Measurements from ENCODE around the gene SDK2. TPM values are rescaled to one million over a fixed set of nuclear protein-coding genes. Genes with fewer than 3 reads are reported as not detected.

Gene SDK2
- total and polyA plus RNA-seq, 8 donors = 0.04 to 0.31 (median 0.17) TPM

DNA sequence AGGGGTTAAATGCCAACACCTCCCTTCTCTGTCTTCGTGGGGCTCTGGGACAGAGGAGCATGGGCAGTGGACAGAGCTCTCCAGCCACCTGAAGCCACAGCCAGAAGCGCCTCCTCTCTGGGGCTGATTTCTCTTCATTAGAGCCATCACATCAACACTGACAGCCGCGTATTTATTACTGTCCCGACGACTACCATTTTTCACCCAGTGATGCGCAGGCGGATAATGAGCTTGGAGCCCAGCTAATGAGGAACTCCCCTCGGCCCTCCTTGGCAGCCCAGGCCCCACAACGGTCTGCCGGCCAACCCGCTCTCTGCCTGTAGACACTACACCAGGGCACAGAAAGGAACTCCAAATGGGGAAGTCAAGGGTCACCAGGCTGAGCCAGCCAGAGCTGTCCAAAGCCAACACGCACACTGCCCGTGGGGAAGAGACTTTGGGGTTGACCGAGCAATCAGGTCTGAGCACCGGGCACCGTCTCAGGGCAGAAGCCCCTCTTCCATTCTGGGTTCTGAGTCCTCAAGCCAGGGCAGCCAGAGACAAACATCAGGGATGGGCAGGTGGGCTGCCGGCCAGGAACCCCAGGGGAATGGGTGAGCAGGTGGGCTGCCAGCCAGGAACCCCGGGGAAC is 13.2 kb downstream of the SDK2 start:
- Histone ChIP-seq H3K9me3 (no peaks in the 10 kb centered on the region), H3K4me1 (no peaks in the 10 kb centered on the region), H3K27me3 (no peaks in the 10 kb centered on the region), H3K36me3 (no peaks in the 10 kb centered on the region), H3K27ac (no peak overlapping the region), H3K4me3 (no peak overlapping the region)
- intact Hi-C loops (cut with DNase I) = no loop called here
- WGBS, 2 donors = 73 to 76% methylated on average over 19 of the region's 19 CpGs
- ATAC-seq = no peak
- no peak for FAIRE-seq
- TF ChIP-seq CTCF (IDR thresholded peaks at IDR 0.05) = no peak
- DNase-seq = no peak

DNA sequence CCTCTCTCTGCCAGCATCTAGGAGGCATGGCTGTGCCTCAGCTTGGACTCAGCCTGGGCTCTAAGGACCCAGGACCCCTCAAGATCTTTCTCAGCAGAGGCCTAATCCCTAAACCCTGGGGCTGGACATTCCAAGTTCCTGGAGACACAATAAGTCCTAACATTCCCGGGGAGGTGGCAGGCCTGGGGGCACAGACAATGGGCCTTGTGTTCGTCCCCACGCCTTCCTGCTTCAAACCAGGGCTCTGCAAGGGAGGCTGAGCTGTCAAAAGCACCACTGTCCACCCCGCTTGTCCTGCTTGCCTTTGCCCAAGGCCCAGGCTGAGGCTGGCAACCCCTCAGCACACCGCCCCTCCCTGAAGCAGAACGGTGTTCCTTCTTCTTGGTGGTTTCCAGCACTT is 13.7 kb downstream of the SDK2 start:
- FAIRE-seq = no peak
- intact Hi-C loops (cut with DNase I) = no loop called here
- no peaks in the 10 kb centered on the region for H3K27me3 ChIP-seq
- no peak overlapping the region for H3K27ac ChIP-seq
- H3K4me1 ChIP-seq = no peaks in the 10 kb centered on the region
- H3K36me3 ChIP-seq = no peaks in the 10 kb centered on the region
- ATAC-seq = no peak
- no peak for TF ChIP-seq CTCF (IDR thresholded peaks at IDR 0.05)
- WGBS, 2 donors = 63 to 71% methylated on average over 6 of the region's 6 CpGs
- no peak overlapping the region for H3K4me3 ChIP-seq
- DNase-seq = no peak
- H3K9me3 ChIP-seq = no peaks in the 10 kb centered on the region

- 57 to 64% methylated on average over 13 of the region's 13 CpGs for WGBS, 2 donors
- H3K27ac ChIP-seq = no peak overlapping the region
- ATAC-seq (no peak), FAIRE-seq (no peak), DNase-seq (no peak)
- H3K9me3 ChIP-seq = no peaks in the 10 kb centered on the region
- intact Hi-C loops (cut with DNase I) = no loop called here
- H3K4me1 ChIP-seq = no peaks in the 10 kb centered on the region
- TF ChIP-seq CTCF (IDR thresholded peaks at IDR 0.05) = no peak
- no peak overlapping the region for H3K4me3 ChIP-seq
- H3K36me3 ChIP-seq = no peaks in the 10 kb centered on the region
- no peaks in the 10 kb centered on the region for H3K27me3 ChIP-seq
Measured at GRCh38 chr17:73628642-73629552, 15.3 kb downstream of the SDK2 start.

DNA sequence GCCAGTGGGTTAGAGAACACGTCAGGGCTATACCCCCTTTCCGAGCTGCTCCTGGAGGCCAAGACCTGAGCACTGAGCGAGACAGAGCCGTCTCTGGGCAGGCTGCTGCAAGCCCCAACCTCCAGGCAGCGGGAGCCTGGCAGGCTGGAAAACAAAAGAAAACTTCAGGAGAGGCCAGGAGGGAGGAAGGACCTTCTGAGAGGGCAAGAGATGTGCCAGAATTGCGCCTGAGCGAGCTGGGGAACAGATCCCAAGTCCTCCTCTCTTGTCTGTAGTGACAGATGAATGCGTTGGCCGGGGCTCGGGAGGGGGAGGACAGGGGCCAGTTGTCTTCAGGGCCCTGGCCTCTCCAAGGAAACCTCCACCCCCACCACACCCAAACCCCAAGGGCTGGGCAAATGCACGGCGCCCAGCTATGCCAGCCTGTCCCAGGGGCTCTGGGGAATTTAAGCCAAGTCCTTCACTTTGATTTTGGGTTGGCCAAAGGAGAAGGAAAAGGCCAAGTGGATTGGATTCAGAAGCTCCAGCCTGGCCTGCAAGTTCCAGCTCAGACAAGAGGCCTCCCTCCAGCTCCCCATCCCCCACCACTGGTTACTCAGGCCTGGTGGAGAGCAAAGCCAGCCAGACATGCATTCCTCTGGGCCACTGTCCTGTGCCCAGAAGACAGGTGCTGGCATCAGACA is 18.1 kb downstream of the SDK2 start:
- Histone ChIP-seq H3K9me3 (no peaks in the 10 kb centered on the region), H3K4me1 (no peaks in the 10 kb centered on the region), H3K27me3 (no peaks in the 10 kb centered on the region), H3K4me3 (no peak overlapping the region), H3K36me3 (no peaks in the 10 kb centered on the region), H3K27ac (no peak overlapping the region)
- ATAC-seq = no peak
- no peak for DNase-seq
- intact Hi-C loops (cut with DNase I) = no loop called here
- WGBS, 2 donors = 75 to 87% methylated on average over 12 of the region's 12 CpGs
- TF ChIP-seq CTCF (IDR thresholded peaks at IDR 0.05) = no peak
- no peak for FAIRE-seq
